Medulla oblongata (tissue), 1 donor: ENCODE results near the gene ETV3.
"Not testable (repeated sequence)": the region's sequence is repeated elsewhere in the genome, so short reads cannot be mapped to it uniquely, and the experiment has no call there.

Experiments used
- DNase-seq: peaks from one replicate; pipeline ENCODE4 v3.0.0-alpha.2; 2015; ENCODE audit errors: extremely low spot score

Gene ETV3

GRCh38 chr1:157138220-157139051, at the start of gene ETV3:
ETV3 (minus strand) TSS chr1:157138395; CDS start chr1:157136352, 2,043 bp downstream.
- DNase-seq: peak; percentile 93

GRCh38 chr1:157186281-157186992, 48.2 kb upstream of the ETV3 start:
- DNase-seq: no peak

- no peak for DNase-seq
Measured at GRCh38 chr1:157183870-157184269, 45.7 kb upstream of the ETV3 start.

GRCh38 chr1:157182371-157182770, 44.2 kb upstream of the ETV3 start:
- not testable (repeated sequence) for DNase-seq

- DNase-seq: no peak
Measured at GRCh38 chr1:157181790-157182189, 43.6 kb upstream of the ETV3 start.

GRCh38 chr1:157181258-157181657, 43.1 kb upstream of the ETV3 start:
- no peak for DNase-seq

- no peak for DNase-seq
Measured at GRCh38 chr1:157178490-157178889, 40.3 kb upstream of the ETV3 start.

GRCh38 chr1:157177733-157178394, 39.7 kb upstream of the ETV3 start:
- DNase-seq: no peak

- DNase-seq: no peak
Measured at GRCh38 chr1:157176591-157177121, 38.5 kb upstream of the ETV3 start.

GRCh38 chr1:157176016-157176415, 37.8 kb upstream of the ETV3 start:
- DNase-seq: no peak

GRCh38 chr1:157173900-157174410, 35.8 kb upstream of the ETV3 start:
- no peak for DNase-seq

- DNase-seq: not testable (repeated sequence)
Measured at GRCh38 chr1:157173241-157173640, 35.0 kb upstream of the ETV3 start.

GRCh38 chr1:157172591-157172990, 34.4 kb upstream of the ETV3 start:
- not testable (repeated sequence) for DNase-seq

- DNase-seq: not testable (repeated sequence)
Measured at GRCh38 chr1:157171903-157172503, 33.8 kb upstream of the ETV3 start.

GRCh38 chr1:157170677-157171515, 32.7 kb upstream of the ETV3 start:
- no peak for DNase-seq

GRCh38 chr1:157168015-157168414, 29.8 kb upstream of the ETV3 start:
- no peak for DNase-seq

GRCh38 chr1:157167437-157167836, 29.2 kb upstream of the ETV3 start:
- DNase-seq: no peak

- no peak for DNase-seq
Measured at GRCh38 chr1:157166590-157166989, 28.4 kb upstream of the ETV3 start.

GRCh38 chr1:157163273-157164127, 25.3 kb upstream of the ETV3 start:
- peak; percentile 67 for DNase-seq

- DNase-seq: no peak
Measured at GRCh38 chr1:157162345-157162744, 24.1 kb upstream of the ETV3 start.
